H1 (cell line): Measurements from ENCODE around the gene PLPPR1. TPM values are rescaled to one million over a fixed set of nuclear protein-coding genes. Genes with fewer than 3 reads are reported as not detected.

Source experiments
- CTBP2 ChIP-seq: IDR thresholded peaks from 2 replicates; pipeline ENCODE4 v1.7.0; 2011; ENCODE audit warnings: borderline replicate concordance, mild to moderate bottlenecking, moderate library complexity, mixed read lengths, low read length; ENCODE audit not compliant: insufficient read depth, insufficient read length
- JUN ChIP-seq: IDR thresholded peaks from 2 replicates; pipeline ENCODE4 v1.6.1; 2011; ENCODE audit warnings: low read depth, mild to moderate bottlenecking, improper control_type of control experiment, low read length
- MAFK ChIP-seq: IDR thresholded peaks from 2 replicates; pipeline ENCODE4 v1.6.1; 2012; ENCODE audit warnings: low read depth, mild to moderate bottlenecking, improper control_type of control experiment, low read length
- SIX5 ChIP-seq: IDR thresholded peaks from 2 replicates; pipeline ENCODE4 v1.6.1; 2011; ENCODE audit warnings: mild to moderate bottlenecking, low read depth, low read length
- SP1 ChIP-seq: IDR thresholded peaks from 2 replicates; pipeline ENCODE4 v1.6.1; 2011; ENCODE audit warnings: low read depth, low read length
- TCF12 ChIP-seq: IDR thresholded peaks from 2 replicates; pipeline ENCODE4 v1.6.1; 2011; ENCODE audit warnings: low read depth, mild to moderate bottlenecking, low read length
- polyA plus RNA-seq, 7 experiments: library from polyadenylated mRNA; depleted of rRNA in 3 of 7; stranded (reverse) in 5 of 7; unstranded in 2 of 7; fragments of >200 nt in 5 of 7; fragments of 200-250 nt in 2 of 7; gene quantifications; 1 replicate in 5 of 7; 2 replicates in 1 of 7; 4 replicates in 1 of 7; pipeline versions ENCODE4 v1.2.1 to v1.2.3, GENCODE V29; 2011 to 2013; ENCODE audit warnings: missing spikeins in 2 of 7, mixed read lengths in 2 of 7
- total RNA-seq: library from RNA; stranded (reverse); fragmentation: NEBNext Ultra II Directional; extraction: Animal tissue kit (Norgen Biotek cat#: 25700); gene quantifications from 2 replicates; pipeline ENCODE4 v1.2.1, GENCODE V29; 2021

The PLPPR1 gene
- total and polyA plus RNA-seq, 2 of the 8 experiments (the other 6 are each of a cell fraction or from before 2014, with no cell fraction given), result 1.4 to 1.8 TPM

DNA sequence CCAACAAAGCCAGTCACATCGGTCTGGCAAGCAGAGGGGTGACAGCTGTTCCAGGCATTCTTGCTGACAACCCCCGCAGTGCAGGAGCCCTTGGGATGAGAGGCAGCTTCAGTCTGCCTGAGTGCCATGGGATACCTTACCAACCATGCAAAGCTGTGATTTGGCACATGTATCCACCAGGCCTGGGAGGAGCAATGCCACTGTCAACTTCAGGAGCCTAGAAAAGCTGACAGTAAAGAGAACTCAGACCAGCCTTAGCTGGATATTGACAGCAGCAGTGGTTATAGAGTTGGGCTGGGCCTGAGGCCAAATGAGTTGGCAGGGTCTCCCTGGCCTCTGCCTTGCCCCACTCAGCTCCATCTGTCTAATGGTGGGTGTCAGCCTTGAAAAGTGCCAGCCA, 10.1 kb upstream of the PLPPR1 start (continued):
- TF ChIP-seq CTBP2 (no peak), JUN (no peak), SP1 (no peak), MAFK (no peak), SIX5 (no peak), TCF12 (no peak)
- TF ChIP-seq, all 59 proteins: peak for 0
